Mammary epithelial cell (primary cell): ENCODE results near the gene MFN2.

Experiments
- EZH2 ChIP-seq: IDR thresholded peaks from 2 replicates; pipeline ENCODE4 v1.6.1; 2012; ENCODE audit warnings: low read length, inconsistent platforms, borderline replicate concordance
- TF ChIP-seq, protein P1 (sequence below), 2 donors: IDR thresholded peaks in 1 of 2; conservative IDR thresholded peaks in 1 of 2; 2 replicates each; pipeline ENCODE4 v1.5.1; 2011 to 2012; ENCODE audit warnings: inconsistent platforms in 2 of 2, low read length in 2 of 2, mild to moderate bottlenecking in 2 of 2, control low read depth in 1 of 2, low read depth in 1 of 2; ENCODE audit not compliant: insufficient read depth in 1 of 2; ENCODE audit errors: extremely low read depth in 1 of 2

DNA sequence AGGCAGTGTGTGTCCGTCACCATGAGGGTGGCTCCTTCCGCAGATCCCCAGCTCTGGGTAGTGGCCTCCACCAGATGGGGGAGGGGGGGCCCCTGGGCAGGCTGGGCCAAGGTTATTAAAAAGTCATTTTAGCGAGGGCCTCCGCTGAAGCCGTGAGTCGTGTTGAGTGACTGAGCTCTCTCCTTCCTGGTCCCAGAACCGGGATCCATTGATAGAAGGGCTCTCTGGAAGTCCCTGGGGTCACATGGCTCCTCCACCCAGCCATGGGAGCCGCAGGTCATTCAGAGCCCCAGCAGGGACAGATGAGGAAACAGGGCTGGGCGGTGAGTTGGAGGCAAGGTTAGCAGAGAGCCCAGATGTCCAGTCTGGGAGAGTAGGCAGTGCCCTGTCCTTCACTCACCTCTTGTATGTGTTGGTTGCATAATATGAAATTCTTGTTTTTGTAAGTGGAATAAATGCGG is 51.9 kb downstream of the MFN2 start:
- TF ChIP-seq, protein P1, sequence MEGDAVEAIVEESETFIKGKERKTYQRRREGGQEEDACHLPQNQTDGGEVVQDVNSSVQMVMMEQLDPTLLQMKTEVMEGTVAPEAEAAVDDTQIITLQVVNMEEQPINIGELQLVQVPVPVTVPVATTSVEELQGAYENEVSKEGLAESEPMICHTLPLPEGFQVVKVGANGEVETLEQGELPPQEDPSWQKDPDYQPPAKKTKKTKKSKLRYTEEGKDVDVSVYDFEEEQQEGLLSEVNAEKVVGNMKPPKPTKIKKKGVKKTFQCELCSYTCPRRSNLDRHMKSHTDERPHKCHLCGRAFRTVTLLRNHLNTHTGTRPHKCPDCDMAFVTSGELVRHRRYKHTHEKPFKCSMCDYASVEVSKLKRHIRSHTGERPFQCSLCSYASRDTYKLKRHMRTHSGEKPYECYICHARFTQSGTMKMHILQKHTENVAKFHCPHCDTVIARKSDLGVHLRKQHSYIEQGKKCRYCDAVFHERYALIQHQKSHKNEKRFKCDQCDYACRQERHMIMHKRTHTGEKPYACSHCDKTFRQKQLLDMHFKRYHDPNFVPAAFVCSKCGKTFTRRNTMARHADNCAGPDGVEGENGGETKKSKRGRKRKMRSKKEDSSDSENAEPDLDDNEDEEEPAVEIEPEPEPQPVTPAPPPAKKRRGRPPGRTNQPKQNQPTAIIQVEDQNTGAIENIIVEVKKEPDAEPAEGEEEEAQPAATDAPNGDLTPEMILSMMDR (conservative IDR thresholded peaks at IDR 0.05 in 1 of 2, IDR thresholded peaks at IDR 0.05 in 1 of 2; ENCODE audit: extremely low read depth in 1 of 2, insufficient read depth in 1 of 2, low read depth in 1 of 2, low read length in 2 of 2) = no peak
- no peak for TF ChIP-seq EZH2
